ENCODE measurements around the gene TNFSF13. TPM values are rescaled to one million over a fixed set of nuclear protein-coding genes. Genes with fewer than 3 reads are reported as not detected.

The TNFSF13 gene
- total RNA-seq, 3 donors from 2014 or later (not counting 1 experiment from before 2014, with no cell fraction given): 2.7 to 11.1 (median 2.7) TPM

DNA sequence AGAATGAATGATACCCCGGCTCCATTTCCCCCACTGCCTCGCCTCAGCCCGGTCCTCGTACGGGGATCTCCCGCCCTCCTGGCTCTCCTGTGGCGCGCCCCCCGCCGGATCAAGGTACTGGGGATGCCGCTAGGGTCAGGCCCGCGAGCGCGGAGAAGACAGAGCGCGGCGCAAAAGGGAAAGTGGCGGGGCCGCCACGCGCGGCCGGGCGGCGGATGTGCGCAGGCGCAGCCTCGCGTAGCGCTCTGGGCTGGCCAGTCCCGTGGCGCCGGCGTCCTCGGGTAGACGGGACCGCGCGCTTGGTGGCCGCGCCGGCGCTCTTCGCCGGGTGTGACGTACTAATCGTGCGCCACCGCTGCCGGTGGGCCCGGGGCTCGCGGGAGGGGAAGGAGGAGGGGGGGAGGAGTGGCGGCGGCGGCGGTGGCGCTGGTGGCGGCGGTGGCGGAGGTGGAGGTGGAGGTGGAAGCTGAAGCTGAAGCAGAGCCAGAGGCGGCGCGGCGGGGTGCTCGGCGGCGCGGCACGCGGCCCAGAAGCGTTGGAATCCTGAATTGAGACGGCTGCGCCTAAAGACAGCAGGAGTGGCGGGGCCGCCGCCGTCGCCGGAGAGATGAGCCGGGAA lies 3.1 kb downstream of the TNFSF13 start, which contains the start of gene SENP3:
SENP3 (plus strand) TSS at position 331 of the 619 bp plus-strand sequence. CDS start 1,158 bp downstream, outside the sequence.
- no peaks in the 10 kb centered on the region for H3K36me3 Mint-ChIP-seq
- no peaks in the 10 kb centered on the region for H3K9me3 Mint-ChIP-seq
- DNase-seq (peak; percentile 90 to 97), ATAC-seq (peak; percentile 80 to 90 (median 87))
- TF ChIP-seq, protein P1, sequence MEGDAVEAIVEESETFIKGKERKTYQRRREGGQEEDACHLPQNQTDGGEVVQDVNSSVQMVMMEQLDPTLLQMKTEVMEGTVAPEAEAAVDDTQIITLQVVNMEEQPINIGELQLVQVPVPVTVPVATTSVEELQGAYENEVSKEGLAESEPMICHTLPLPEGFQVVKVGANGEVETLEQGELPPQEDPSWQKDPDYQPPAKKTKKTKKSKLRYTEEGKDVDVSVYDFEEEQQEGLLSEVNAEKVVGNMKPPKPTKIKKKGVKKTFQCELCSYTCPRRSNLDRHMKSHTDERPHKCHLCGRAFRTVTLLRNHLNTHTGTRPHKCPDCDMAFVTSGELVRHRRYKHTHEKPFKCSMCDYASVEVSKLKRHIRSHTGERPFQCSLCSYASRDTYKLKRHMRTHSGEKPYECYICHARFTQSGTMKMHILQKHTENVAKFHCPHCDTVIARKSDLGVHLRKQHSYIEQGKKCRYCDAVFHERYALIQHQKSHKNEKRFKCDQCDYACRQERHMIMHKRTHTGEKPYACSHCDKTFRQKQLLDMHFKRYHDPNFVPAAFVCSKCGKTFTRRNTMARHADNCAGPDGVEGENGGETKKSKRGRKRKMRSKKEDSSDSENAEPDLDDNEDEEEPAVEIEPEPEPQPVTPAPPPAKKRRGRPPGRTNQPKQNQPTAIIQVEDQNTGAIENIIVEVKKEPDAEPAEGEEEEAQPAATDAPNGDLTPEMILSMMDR (IDR thresholded peaks at IDR 0.05): no peak
- H3K9me3 ChIP-seq (ENCODE audit: control insufficient read depth, insufficient read depth, low read length): no peaks in the 10 kb centered on the region
- peaks cover 53% of the 10 kb centered on the region for H3K4me1 ChIP-seq (ENCODE audit: control insufficient read depth, insufficient read depth, low read length)
- intact Hi-C loops (cut with micrococcal nuclease): loop anchor here (1.0 to 5.0 kb wide), 8 partner anchors 11 to 309 kb away; partner anchors contain the start of genes CTDNEP1, ELP5, POLR2A and TMEM102
- H3K27me3 ChIP-seq (ENCODE audit: control insufficient read depth, insufficient read depth, low read length): no peaks in the 10 kb centered on the region
- no peaks in the 10 kb centered on the region for H3K27me3 Mint-ChIP-seq (ENCODE audit: low read depth in 2 of 2)
- under 1% methylated on average over 82 of the region's 82 CpGs for WGBS (ENCODE audit: insufficient coverage)
- peak within 1 kb of the TSS; percentile 93 for H3K27ac ChIP-seq (ENCODE audit: low read length)
- peaks cover 22 to 35% of the 10 kb centered on the region in 2 donors for H3K4me1 Mint-ChIP-seq
- H3K4me3 Mint-ChIP-seq: peak within 1 kb of the TSS; percentile 98
- H3K4me3 ChIP-seq (ENCODE audit: low read length): peak within 1 kb of the TSS; percentile 67
- H3K27ac Mint-ChIP-seq: peak within 1 kb of the TSS; percentile 97 to 99
- H3K36me3 ChIP-seq (ENCODE audit: control insufficient read depth, insufficient read depth, low read length): peaks cover 20% of the 10 kb centered on the region

DNA sequence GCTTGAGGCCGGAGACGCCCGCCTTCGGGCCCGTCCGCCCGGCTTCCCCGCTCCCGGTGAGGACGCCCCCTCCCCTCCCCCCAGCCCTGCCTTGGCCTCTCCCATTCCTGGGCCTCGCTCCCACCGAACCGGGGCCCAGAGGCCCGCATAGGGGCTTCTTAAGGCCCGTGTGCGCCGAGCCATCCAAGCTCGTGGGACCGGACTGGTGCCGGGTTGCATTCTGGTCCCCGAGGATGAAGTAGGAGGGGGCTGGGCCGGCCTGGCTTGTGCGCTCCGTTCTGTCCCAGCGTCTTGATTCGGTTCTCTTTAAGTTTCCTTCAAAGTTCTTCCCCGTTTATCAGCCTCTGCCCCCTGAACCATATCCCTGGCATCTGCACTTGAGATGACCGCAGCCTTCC lies 3.7 kb downstream of the TNFSF13 start:
- Mint-ChIP-seq H3K4me3 (peak overlapping the region; percentile 98), H3K27me3 (ENCODE audit: low read depth in 2 of 2) (no peaks in the 10 kb centered on the region), H3K4me1 (peaks cover 22 to 35% of the 10 kb centered on the region in 2 donors), H3K36me3 (no peaks in the 10 kb centered on the region), H3K9me3 (no peaks in the 10 kb centered on the region), H3K27ac (peak overlapping the region; percentile 97 to 99)
- TF ChIP-seq, protein P1 (IDR thresholded peaks at IDR 0.05): no peak
- Histone ChIP-seq H3K36me3 (ENCODE audit: control insufficient read depth, insufficient read depth, low read length) (peaks cover 25% of the 10 kb centered on the region), H3K4me1 (ENCODE audit: control insufficient read depth, insufficient read depth, low read length) (peaks cover 50% of the 10 kb centered on the region), H3K27ac (ENCODE audit: low read length) (peak overlapping the region; percentile 77), H3K4me3 (ENCODE audit: low read length) (peak overlapping the region; percentile 58), H3K27me3 (ENCODE audit: control insufficient read depth, insufficient read depth, low read length) (no peaks in the 10 kb centered on the region), H3K9me3 (ENCODE audit: control insufficient read depth, insufficient read depth, low read length) (no peaks in the 10 kb centered on the region)
- DNase-seq: no peak
- WGBS (ENCODE audit: insufficient coverage): under 1% methylated on average over 28 of the region's 28 CpGs
- peak in 1 of 3 donors; percentile 4 for ATAC-seq
- intact Hi-C loops (cut with micrococcal nuclease): loop anchor here (5.0 kb wide), 1 partner anchor 310 kb away; the partner anchor contains the start of genes CTDNEP1 and ELP5

DNA sequence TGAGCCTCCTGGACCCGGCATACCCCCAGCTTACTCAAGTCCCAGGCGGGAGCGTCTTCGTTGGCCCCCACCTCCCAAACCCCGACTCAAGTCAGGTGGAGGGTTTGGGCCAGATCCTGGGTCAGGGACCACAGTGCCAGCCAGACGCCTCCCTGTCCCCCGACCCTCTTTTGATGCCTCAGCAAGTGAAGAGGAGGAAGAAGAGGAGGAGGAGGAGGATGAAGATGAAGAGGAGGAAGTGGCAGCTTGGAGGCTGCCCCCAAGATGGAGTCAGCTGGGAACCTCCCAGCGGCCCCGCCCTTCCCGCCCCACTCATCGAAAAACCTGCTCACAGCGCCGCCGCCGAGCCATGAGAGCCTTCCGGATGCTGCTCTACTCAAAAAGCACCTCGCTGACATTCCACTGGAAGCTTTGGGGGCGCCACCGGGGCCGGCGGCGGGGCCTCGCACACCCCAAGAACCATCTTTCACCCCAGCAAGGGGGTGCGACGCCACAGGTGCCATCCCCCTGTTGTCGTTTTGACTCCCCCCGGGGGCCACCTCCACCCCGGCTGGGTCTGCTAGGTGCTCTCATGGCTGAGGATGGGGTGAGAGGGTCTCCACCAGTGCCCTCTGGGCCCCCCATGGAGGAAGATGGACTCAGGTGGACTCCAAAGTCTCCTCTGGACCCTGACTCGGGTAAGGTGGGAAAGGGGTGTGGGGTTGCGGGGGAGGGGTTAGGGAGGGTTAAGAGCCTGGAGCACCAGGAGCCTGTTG lies 4.7 kb downstream of the TNFSF13 start:
- H3K4me3 Mint-ChIP-seq: peak overlapping the region; percentile 90

More for the DNA sequence above, 4.7 kb downstream of the TNFSF13 start:
- H3K36me3 ChIP-seq (ENCODE audit: control insufficient read depth, insufficient read depth, low read length): peaks cover 29% of the 10 kb centered on the region
- H3K9me3 ChIP-seq (ENCODE audit: control insufficient read depth, insufficient read depth, low read length): no peaks in the 10 kb centered on the region
- 96% methylated on average over 30 of the region's 30 CpGs for WGBS (ENCODE audit: insufficient coverage)
- Mint-ChIP-seq H3K36me3 (no peaks in the 10 kb centered on the region), H3K27ac (peak overlapping the region in 1 of 2 donors; percentile 99), H3K9me3 (no peaks in the 10 kb centered on the region), H3K4me1 (peaks cover 22 to 34% of the 10 kb centered on the region in 2 donors), H3K27me3 (ENCODE audit: low read depth in 2 of 2) (no peaks in the 10 kb centered on the region)
- H3K4me3 ChIP-seq (ENCODE audit: low read length): no peak overlapping the region
- DNase-seq: peak in 1 of 2 donors; percentile 5
- no peak overlapping the region for H3K27ac ChIP-seq (ENCODE audit: low read length)
- no peaks in the 10 kb centered on the region for H3K27me3 ChIP-seq (ENCODE audit: control insufficient read depth, insufficient read depth, low read length)
- intact Hi-C loops (cut with micrococcal nuclease): loop anchor here (5.0 kb wide), 1 partner anchor 311 kb away; the partner anchor contains the start of genes CTDNEP1 and ELP5
- TF ChIP-seq, protein P1 (IDR thresholded peaks at IDR 0.05): no peak
- H3K4me1 ChIP-seq (ENCODE audit: control insufficient read depth, insufficient read depth, low read length): peaks cover 40% of the 10 kb centered on the region
- ATAC-seq: no peak

All from natural killer cell (primary cell).